ENCODE measurements around the gene FARS2. TPM values are rescaled to one million over a fixed set of nuclear protein-coding genes. Genes with fewer than 3 reads are reported as not detected.
A peak's percentile ranks its signal among the peaks of the same experiment; 100 is the strongest.

The FARS2 gene
- polyA plus RNA-seq (19.0 to 26.7 TPM (median 21.3 TPM) in 3 replicates), polyA minus RNA-seq (37.4 to 50.5 TPM (median 43.2 TPM) in 3 replicates)
- polyA plus RNA-seq (2011; ENCODE audit: low read depth) = 4.5 TPM
- 18.9 and 20.0 TPM in 2 replicates for polyA plus RNA-seq (2011; cell fraction: cytosol; rRNA removed)
- 19.1 and 19.3 TPM in 2 replicates for polyA plus RNA-seq (2011; cell fraction: nucleus; rRNA removed)
- 10.0 and 14.7 TPM in 2 replicates for polyA plus RNA-seq (2012; ENCODE audit: low replicate concordance)
- 20.9 TPM for polyA minus RNA-seq (2011; cell fraction: cytosol; rRNA and poly(A)+ RNA removed)
- 31.3 and 45.8 TPM in 2 replicates for polyA minus RNA-seq (2011; cell fraction: nucleus; rRNA and poly(A)+ RNA removed)

- Histone ChIP-seq H3K4me1 (ENCODE audit: control insufficient read depth, extremely low read depth, insufficient read depth, low read length) (peaks cover 12% of the 10 kb centered on the region), H3K9ac (ENCODE audit: control insufficient read depth, extremely low read depth, insufficient read depth, low read length) (peak within 1 kb of the TSS; percentile 98), H3K4me2 (ENCODE audit: control insufficient read depth, extremely low read depth, insufficient read depth, low read depth, low read length) (peak within 1 kb of the TSS; percentile 96), H3K79me2 (ENCODE audit: control insufficient read depth, insufficient read depth, low read length) (peaks cover 62% of the 10 kb centered on the region), H3K27me3 (ENCODE audit: control insufficient read depth, extremely low read depth, insufficient read depth, low read length) (no peaks in the 10 kb centered on the region), H3K9me3 (ENCODE audit: control insufficient read depth, low read depth, low read length) (no peaks in the 10 kb centered on the region), H2AFZ (ENCODE audit: control insufficient read depth, low read length) (peak within 1 kb of the TSS; percentile 96), H3K27ac (ENCODE audit: control insufficient read depth, insufficient read depth, low read length) (peak within 1 kb of the TSS; percentile 96), H3K9me1 (ENCODE audit: control insufficient read depth, extremely low read depth, insufficient read depth, low read length) (no peaks in the 10 kb centered on the region), H3K36me3 (ENCODE audit: control insufficient read depth in 2 of 2, extremely low read depth in 1 of 2, insufficient read depth in 2 of 2, low read length in 2 of 2) (peaks cover 0 to 17% of the 10 kb centered on the region in 2 experiments), H3K4me3 (ENCODE audit: control insufficient read depth in 2 of 3, extremely low read depth in 1 of 3, insufficient read depth in 2 of 3, low read depth in 1 of 3, low read length in 3 of 3) (peak within 1 kb of the TSS; percentile 71 to 98 (median 80)), H4K20me1 (ENCODE audit: control insufficient read depth, extremely low read depth, insufficient read depth, low read length) (no peaks in the 10 kb centered on the region)
- DNase-seq (ENCODE audit: low read depth, low spot score) = no peak
- FAIRE-seq = peak; percentile 46
- dilution Hi-C loops (cut with MboI; ENCODE audit: extremely low pct_ligation_motif_present, low sequenced_read_pairs) = no loop called here
- TF ChIP-seq CTCF (optimal IDR thresholded peaks at IDR 0.05 in 1 of 3, IDR thresholded peaks at IDR 0.05 in 1 of 3, conservative IDR thresholded peaks at IDR 0.05 in 1 of 3; ENCODE audit: extremely low read depth in 1 of 3, insufficient read depth in 2 of 3, low read length in 3 of 3) (no peak), EZH2 (IDR thresholded peaks at IDR 0.05; ENCODE audit: low read length) (no peak)
Measured at GRCh38 chr6:5260661-5261544, at the start of gene FARS2, which contains the start of gene LYRM4. TSS of gene FARS2 (plus strand) at chr6:5261513. TSS of gene LYRM4 (minus strand) at chr6:5260950. CDS start at chr6:5260733, 217 bp downstream.

GRCh38 chr6:5213836-5214235 lies 47.5 kb upstream of the FARS2 start:
- no peak overlapping the region for H3K4me2 ChIP-seq (ENCODE audit: control insufficient read depth, extremely low read depth, insufficient read depth, low read depth, low read length)
- no peak for FAIRE-seq
- no peaks in the 10 kb centered on the region for H3K9me1 ChIP-seq (ENCODE audit: control insufficient read depth, extremely low read depth, insufficient read depth, low read length)
- no peaks in the 10 kb centered on the region for H3K79me2 ChIP-seq (ENCODE audit: control insufficient read depth, insufficient read depth, low read length)
- no peak overlapping the region for H3K9ac ChIP-seq (ENCODE audit: control insufficient read depth, extremely low read depth, insufficient read depth, low read length)
- no peak overlapping the region for H3K4me3 ChIP-seq (ENCODE audit: control insufficient read depth in 2 of 3, extremely low read depth in 1 of 3, insufficient read depth in 2 of 3, low read depth in 1 of 3, low read length in 3 of 3)
- H2AFZ ChIP-seq (ENCODE audit: control insufficient read depth, low read length) = no peak overlapping the region
- no peaks in the 10 kb centered on the region for H3K27me3 ChIP-seq (ENCODE audit: control insufficient read depth, extremely low read depth, insufficient read depth, low read length)
- peaks cover 8 to 13% of the 10 kb centered on the region in 2 experiments for H3K36me3 ChIP-seq (ENCODE audit: control insufficient read depth in 2 of 2, extremely low read depth in 1 of 2, insufficient read depth in 2 of 2, low read length in 2 of 2)
- TF ChIP-seq CTCF (optimal IDR thresholded peaks at IDR 0.05 in 1 of 3, IDR thresholded peaks at IDR 0.05 in 1 of 3, conservative IDR thresholded peaks at IDR 0.05 in 1 of 3; ENCODE audit: extremely low read depth in 1 of 3, insufficient read depth in 2 of 3, low read length in 3 of 3) = peak in 1 of 3 experiments; percentile 4
- no peak for TF ChIP-seq EZH2 (IDR thresholded peaks at IDR 0.05; ENCODE audit: low read length)
- DNase-seq (ENCODE audit: low read depth, low spot score) = no peak
- dilution Hi-C loops (cut with MboI; ENCODE audit: extremely low pct_ligation_motif_present, low sequenced_read_pairs) = no loop called here
- H4K20me1 ChIP-seq (ENCODE audit: control insufficient read depth, extremely low read depth, insufficient read depth, low read length) = no peaks in the 10 kb centered on the region
- no peak overlapping the region for H3K27ac ChIP-seq (ENCODE audit: control insufficient read depth, insufficient read depth, low read length)
- no peaks in the 10 kb centered on the region for H3K4me1 ChIP-seq (ENCODE audit: control insufficient read depth, extremely low read depth, insufficient read depth, low read length)
- H3K9me3 ChIP-seq (ENCODE audit: control insufficient read depth, low read depth, low read length) = no peaks in the 10 kb centered on the region
